HG03103 (cell line): ENCODE data around the gene SPHK1.

ENCODE experiments used
- ATAC-seq: cut with Tn5 transposase; IDR thresholded peaks from one replicate; pipeline ENCODE4 v1.9.1; 2021; ENCODE audit warnings: low read depth; ENCODE audit not compliant: unreplicated experiment

SPHK1 gene

GRCh38 chr17:76428511-76428910 lies 44.1 kb downstream of the SPHK1 start:
- ATAC-seq, result no peak

GRCh38 chr17:76431509-76431908 lies 47.1 kb downstream of the SPHK1 start:
- no peak for ATAC-seq

GRCh38 chr17:76432004-76432403 lies 47.6 kb downstream of the SPHK1 start:
- ATAC-seq, result no peak

GRCh38 chr17:76432712-76433336 lies 48.4 kb downstream of the SPHK1 start:
- ATAC-seq, result no peak

GRCh38 chr17:76433693-76434092 lies 49.3 kb downstream of the SPHK1 start:
- no peak for ATAC-seq

GRCh38 chr17:76434870-76435269 lies 50.5 kb downstream of the SPHK1 start:
- no peak for ATAC-seq

GRCh38 chr17:76435751-76436150 lies 51.3 kb downstream of the SPHK1 start:
- ATAC-seq, result no peak
